EH (cell line): ENCODE results near the gene PRKCH.

Source experiments
- DNase-seq: peaks from one replicate; pipeline ENCODE4 v3.0.0-alpha.2; 2015; ENCODE audit warnings: low read depth

The PRKCH gene

DNA sequence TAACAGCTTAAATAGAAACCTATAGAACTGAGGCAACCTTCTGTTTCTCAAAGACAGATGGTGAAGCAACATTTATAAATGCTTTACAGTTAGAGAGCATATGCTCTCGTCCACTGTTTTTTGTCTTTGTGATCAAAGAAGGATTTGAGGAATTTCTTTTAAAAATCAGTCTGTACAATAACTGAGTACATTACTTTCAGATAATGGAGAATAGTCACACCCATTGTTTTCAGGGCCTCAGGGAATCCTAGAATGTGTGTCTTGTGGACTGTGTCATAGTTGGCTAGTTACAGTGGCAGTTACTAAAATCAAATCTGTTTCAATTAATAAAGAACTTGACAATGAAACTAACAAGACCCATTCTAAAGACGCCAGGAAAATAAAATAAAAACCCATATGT lies 107.9 kb downstream of the PRKCH start:
- DNase-seq, result no peak

DNA sequence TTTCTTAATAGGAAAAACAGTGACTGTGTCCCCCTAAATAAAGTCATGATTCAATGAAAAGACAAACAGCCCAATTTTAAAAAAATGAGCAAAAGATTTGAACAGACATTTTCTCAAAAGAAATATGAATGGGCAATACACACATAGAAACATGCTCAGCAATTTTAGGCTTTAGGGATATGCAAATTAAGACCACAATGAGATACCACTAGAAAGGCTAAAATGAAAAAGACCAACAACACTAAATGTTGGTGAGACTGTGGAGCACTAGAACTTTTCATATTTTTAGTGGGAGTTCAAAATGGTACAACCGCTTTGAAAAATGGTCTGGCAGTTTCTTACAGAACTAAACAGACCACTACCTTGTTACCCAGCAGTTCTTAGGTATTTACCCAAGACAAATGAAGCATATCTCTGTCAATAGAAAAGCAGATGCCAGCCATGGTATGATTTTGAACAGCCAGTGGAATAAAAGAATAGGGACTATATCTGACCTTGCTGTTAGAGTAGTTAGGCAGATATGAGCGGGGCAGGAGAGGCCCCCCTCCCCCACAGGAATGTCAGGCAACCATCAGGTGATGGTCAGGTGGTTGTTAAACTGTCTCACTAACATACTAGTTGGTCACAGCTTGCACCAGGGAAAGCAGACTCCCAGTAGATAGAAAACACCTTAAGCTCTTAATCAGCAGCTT lies 108.8 kb downstream of the PRKCH start:
- no peak for DNase-seq

DNA sequence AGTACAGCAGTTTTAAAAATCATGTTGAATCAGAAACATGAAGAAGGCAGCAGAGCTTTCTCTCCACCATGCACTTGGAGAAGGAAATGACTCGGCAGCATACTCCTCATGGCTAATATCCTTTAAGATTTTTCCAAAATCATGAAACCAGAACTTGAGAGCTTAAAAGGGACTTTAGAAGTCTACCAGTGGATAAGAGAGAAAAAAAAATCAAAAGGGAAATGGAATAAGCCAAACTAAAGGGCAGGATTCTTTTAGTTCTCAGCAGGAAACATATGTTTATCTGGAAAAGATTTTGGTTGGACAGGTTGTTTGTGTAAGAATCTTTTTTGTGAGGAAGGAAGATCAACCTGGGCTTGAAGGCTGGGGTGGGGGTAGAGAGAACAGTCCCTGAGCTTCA lies 111.8 kb downstream of the PRKCH start:
- DNase-seq, result no peak

DNA sequence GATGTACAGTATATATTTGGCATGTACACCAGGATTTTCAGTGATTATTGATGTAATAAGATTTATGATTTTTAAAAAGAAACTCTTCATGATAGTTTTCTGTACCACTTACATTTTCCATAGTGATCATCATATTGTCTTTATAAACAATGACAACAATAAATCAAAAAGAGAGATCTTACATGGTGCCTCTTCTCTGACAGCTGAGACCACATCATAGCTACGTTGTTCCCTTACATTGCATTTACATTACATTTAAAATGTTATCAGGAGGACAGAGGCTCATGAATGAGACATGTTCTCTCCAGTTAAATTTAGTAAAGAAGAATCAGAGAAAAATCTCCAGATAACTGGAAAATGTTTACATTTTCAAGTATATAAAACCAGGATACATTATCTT lies 112.4 kb downstream of the PRKCH start:
- DNase-seq, result no peak

DNA sequence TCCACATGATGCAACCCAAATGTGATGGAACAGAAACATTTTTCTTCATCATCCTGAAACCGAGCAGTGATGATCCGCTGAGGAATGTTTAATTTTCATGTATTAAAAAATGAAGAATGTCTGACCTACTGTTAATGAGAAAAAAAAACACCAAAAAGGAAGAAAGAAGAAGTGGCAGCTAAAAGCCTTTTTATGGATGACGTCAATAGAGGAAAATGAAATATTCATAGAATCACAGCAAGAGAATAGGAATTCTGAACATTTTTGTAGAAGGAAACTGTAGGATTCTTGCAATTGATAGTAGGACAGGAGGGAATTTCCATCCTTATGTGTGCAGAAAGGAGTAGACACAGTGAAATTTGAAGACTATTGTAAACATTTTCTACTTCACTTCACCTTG lies 112.9 kb downstream of the PRKCH start:
- peak; percentile 29 for DNase-seq

DNA sequence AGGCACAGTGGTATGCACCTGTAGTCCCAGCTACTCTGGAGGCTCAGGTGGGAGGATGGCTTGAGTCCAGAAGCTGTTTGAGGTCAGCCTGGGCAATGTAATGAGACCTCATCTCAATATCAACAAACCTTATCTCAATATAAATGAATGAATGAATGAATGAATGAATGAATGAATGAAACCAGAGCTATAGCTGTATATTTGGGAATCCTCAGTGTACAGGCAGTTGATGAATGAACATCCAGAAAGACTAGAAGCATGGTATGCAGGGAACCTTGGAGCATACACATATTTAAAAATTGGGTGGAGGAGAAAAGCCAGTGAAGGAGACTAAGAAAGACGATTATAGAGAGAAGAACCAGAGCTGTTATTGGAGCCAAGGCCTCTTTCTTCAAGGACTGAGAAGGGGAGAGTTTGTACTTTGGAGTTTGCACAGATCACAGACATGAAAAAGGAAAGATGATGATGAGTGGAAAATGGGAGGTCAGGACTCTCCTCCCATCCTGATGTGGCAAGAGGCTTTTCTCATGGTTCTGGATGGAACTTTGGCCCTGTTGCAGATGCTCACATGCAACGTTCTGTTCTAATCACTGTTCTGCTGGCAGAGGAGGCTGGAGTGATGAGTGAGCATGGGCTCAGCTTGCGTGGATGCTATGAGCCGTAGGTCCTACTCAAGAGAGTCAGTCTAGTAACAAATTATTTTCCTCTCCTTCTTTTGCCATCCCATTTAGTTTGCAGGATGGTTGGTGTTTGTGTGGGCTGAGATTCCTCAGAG lies 114.4 kb downstream of the PRKCH start:
- DNase-seq, result no peak

DNA sequence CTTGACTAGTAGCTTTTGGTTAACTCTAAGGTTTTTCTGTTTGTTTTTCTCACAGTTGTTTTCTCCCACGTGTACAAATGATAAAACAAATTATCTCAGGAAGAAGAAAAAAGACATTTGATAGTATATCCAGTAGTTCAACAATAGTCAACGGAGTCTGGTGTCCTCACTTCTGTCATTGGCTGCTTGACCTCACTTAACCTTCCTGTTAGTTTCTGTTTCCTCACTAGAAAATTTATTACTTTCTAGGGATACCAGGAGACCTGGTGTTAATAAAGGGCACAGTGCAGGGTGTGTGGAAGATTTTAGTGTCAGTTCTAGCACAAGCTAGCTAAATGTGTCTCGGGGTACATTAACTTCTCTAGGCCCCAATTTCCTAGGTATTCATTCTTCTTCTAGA lies 116.0 kb downstream of the PRKCH start:
- DNase-seq, result no peak

DNA sequence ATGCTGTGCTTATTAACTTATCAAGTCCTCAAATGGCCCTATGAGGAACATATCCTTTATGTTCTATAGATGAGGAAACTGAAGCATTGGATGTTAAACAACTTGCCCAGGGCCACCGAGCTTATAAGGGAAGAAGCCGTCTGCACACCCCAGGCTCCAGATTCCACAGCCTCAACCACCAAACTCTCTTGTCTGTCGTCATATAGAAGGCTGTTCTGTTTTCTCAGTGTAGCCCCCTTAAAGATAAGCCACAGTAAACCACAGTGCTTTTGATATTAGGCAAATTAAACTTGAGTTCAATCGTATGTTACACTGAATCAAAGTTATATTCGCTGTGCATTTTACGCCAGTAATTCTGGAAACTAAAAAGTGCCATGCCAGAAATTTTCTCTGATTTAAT lies 116.7 kb downstream of the PRKCH start:
- DNase-seq, result no peak

DNA sequence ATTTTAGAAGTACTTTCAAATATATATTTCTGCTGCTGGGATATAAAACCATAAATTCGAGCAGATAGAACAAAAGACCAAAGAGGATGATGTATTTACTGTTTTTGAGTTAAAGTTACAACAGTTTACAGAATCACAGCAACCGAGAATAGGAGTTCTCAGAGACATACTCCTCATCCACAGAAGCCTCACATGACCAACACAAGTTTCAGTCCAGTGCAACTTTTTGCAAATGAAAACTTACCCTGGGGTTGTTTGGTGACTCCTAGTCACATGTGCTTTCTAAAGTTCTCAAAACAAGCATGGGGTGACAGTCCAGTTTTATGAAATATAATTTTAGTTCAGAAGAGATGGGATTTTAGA lies 117.1 kb downstream of the PRKCH start:
- peak; percentile 8 for DNase-seq

DNA sequence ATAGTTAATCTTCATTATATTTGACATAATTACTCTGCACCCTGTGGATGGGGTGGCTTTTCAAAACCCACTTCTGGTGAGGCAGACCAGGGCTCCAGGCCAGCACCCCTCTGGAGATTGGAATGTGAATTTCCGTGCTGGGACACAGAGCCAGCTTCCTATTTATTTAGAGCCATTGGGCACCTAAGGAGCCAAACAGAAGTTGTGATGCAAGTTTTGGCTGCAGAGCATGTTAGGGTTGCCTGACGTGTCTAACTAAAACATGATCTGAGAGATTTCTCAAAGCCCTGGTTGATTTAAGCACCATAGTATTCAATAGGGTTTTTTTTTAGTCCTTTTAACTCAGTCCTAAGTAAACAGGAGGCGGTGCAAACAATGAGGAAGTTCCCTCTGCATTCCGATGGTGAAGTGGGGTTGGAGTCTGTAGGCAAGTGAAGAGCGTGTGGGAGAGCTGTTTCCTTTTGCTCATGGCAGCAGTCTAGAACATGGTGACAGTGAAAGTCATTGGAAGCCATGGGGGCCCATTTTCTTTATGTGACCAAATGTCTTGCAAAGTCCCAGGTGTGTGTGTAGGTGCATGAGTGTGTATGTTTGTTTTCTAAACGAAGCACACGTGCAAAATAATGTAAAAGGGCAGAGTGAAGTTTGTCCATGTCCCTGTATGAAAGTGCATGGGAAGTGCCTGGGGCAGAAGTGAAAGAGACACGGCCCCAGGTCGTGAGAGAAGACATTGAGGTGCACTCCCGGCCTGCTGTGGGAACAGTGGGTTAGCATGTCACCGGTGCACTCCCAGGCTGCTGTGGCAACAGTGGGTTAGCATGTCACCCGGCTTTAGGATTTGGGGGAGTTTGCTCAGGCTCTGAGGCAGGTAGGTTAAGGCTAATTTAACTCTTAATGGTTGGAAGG lies 117.7 kb downstream of the PRKCH start:
- DNase-seq, result peak; percentile 65

DNA sequence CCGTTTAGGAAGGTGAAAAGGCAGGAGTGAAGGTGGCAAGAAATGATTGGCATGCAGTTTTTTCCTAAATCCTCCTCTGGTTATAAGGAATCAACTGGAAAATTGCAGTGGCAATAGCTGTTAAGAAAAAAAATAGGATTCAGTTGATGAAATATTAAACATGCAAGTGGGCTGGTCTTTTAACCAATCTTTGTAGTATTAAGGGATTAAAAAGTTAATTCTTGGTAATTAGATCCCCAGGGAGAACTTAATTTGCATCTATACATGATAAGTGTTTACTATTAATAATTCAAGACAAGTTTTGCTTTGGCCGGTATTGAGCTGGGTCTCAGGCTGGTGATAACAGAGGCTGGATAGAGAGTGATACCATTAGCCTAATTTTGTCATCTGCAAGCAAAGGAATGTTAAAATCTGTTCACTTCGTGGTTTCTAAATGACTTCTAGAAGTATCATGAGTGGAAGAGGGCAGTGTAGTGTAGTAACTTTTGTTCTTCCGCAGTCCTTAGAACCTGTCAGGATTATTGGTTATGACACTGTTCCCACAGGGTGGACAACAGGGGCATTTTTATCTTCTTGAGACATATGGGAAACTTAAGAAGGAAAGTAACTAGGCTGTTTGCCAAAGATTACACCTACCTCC lies 118.5 kb downstream of the PRKCH start:
- DNase-seq, result no peak

DNA sequence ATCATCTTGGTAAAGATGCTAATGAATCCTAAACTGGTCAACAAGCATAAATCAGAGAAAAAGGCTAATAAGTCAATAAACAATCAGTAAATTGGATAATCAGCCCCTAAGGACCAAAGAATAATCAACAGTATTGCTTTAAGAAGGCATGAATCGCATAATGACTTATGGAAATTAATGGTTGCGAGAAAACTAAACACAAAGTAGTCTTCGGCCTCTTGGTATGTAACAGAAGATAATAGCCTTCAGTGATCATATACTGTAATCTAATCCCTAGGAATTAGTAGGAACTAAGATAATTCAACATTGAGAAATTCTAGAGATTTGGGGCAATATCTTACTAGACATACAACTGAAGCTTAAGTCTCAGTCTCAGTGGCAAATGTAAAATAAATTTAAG lies 122.1 kb downstream of the PRKCH start:
- no peak for DNase-seq

DNA sequence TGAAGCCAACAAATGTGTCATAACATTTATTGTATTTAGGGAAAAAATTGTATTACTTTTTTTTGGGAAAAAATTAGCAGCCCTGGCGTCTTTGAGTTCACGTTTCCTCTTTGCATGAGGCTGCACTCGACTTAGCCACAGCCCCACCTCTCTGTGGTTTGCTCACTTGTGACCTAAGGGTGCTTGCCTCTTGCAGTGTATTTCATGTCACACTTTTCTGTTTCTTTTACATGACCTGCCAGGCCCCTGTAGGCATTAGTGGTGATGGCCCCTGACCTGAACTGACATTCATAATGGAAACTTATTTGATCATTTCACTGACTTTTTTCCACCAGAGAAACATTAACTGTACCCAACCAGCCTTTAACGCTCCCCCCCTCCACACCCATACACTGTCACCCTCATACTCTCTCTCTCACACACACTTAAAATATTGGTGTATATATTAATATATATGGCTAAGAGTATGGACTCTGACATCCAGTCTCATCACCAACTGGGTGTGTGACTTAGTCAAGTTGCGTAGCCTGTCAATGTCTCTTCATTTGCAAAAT lies 122.9 kb downstream of the PRKCH start:
- no peak for DNase-seq

DNA sequence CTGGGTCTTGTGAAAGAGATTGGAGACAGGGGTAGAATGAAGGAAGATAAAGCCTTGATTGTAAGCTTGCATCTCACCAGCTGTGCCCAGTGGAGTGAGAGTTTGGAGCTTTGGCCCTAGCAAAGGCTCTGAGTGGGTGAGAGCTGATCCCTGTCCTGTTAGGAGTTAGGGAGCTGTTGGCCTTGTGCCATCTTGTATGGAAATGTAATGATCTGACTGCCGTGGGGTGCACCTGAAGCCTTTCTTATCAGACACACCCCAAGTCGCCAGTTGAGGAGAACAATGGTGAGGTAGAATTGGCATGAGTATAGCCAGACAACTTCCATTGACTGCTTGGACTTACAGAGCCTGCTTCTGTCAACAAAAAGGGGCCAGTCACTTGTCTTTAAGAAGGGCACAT lies 130.1 kb downstream of the PRKCH start:
- no peak for DNase-seq

DNA sequence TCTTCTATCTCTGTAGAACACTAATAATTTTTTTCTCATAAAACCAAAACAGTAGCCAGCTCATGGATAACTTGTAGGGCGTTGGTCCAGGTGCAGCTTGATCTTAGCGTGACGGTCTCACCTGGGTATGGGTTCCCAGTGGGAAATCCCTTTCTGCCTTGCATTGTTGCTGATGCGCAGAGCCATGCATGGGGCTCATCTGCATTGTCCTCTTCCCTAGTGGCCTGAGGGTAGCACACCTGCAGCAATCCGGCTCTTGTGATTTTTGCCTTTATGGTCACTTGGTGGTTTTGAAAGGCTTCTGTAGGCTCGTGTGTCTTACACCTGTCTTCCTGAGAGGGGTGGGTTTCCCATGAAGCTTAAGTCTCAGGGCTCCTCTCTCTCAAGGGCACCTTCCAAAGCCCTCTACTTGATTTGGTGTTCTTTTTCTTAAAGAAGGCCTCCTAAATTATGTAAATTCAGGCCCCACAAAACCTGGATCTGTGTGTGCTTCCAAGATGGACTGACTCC lies 130.6 kb downstream of the PRKCH start:
- DNase-seq, result no peak

DNA sequence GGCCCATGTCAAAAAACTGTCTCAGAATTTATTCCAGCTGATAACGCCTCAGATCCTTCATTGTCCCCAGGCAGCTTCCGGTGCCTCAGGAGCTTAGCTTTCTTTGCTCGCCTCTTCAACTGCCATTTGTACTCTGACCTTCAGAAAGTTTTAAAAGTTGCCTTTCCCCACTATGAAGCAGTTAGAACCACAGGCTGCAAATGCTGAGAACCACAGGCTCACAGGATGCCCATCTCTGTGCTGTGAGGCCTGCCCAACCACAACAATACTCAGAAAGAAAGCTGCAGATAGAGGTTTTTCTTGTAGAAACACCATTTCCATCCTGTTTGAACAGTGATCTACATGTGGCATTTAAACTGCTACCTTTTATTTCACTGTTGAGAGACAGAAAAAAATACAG lies 131.1 kb downstream of the PRKCH start:
- DNase-seq, result no peak

DNA sequence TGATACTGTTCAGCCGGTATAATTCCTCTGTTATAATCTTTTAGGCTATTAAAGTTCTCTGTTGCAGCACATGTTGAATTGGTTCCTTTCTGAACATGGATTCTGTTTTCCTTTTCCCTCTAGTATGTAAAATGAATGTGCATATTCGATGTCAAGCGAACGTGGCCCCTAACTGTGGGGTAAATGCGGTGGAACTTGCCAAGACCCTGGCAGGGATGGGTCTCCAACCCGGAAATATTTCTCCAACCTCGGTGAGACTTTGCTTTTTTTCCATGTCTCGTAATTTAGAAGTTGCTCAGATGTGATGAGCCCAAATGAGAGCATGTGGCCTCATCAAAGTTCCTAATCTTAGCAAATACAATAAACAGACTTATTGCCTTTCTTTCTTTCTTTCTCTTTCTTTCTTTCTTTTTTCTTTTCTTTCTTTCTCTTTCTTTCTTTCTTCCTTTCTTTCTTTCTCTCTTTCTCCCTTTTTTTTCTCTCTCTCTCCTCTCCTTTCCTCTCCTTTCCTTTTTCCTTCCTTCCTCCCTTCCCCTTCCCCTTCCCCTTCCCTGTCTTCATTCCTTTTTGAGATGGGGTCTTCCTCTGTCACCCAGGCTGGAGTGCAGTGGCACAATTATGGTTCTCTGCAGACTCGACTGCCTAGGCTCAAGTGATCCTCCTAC lies 131.9 kb downstream of the PRKCH start:
- no peak for DNase-seq

DNA sequence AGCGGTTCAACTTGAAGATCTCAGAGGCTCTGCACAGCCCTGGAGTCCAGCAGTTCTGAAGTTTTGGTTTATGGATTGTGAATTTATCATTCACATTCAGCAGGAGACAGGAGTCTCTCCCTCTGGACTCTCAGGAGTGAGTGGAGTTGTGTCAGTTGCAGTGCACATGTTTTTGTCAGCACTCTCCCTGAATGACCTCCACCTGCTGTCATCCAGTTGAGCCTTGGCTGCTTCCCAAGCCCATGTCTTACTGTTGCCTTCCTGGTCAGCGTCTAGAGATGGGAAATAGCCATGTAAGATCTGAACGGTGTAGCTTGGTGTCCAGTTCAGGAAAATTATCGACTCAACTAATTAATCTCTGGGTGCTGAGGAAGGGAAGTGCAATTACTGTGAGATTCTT lies 133.2 kb downstream of the PRKCH start:
- DNase-seq, result no peak

DNA sequence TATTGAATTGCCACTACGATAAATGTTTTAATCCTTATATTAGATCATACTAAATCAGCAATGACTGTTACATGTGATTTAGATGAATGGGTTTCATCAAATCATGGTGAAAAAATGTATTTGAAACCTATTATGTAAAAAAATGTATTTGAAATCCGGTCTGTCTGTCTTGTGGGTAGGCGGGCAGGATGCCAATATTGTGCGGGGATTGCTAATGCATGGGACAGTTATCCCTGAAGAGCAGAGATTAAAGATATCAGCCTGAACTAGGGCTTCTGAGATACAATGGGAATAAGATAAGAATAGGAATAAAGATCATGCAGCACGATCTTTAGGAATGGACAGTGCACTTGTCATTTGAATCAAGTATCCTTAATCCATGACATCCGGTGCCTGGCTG lies 134.0 kb downstream of the PRKCH start:
- no peak for DNase-seq

DNA sequence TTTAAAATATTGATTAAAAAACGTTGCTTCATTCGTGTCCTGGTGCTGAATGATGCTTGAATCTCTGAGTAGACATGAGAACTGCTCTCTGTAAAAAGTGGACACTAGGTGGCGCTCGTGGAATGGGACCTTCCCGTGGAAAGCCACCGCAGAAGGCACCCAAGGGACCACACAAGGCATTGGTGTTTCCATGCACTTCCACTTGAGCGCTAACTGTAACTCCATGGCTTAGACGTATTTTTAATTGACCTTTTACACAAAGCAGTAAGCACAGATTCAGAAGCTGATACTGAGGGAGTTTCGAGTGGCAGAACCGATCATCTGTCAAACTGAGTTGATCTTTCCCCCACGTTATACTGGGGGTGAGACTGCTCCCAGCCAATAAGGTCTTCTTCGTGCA lies 135.3 kb downstream of the PRKCH start:
- peak; percentile 78 for DNase-seq

DNA sequence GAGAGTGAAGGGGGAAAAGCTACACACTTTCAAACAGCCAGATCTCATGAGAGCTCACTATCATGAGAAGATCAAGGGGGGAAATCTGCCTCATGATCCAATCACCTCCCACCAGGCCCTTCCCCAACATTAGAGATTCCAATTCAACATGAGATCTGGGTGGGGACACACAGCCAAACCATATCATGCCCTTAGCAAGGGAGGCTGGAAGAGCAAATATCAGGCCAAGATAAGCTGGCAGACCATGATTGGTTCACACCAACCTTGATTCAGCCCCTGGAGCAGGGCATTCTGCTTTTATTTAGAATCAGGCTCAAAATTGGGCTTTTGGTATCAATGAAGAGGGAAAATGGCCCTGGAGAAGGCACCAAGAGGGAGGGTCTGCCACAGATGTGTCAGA lies 137.4 kb downstream of the PRKCH start:
- DNase-seq, result no peak
